GM23338 (cell line): ENCODE measurements around the gene GNAI1. TPM values are rescaled to one million over a fixed set of nuclear protein-coding genes. Genes with fewer than 3 reads are reported as not detected.

ENCODE experiments used
- ATAC-seq: fragments of 200-7000 bp; cut with Tn5 transposase; 3 replicates; pipeline ENCODE4 v1.9.1; 2020
- DNase-seq: peaks from one replicate; pipeline ENCODE4 v3.0.0-alpha.2; 2015; ENCODE audit warnings: low spot score
- H2AFZ ChIP-seq: fragments of 200-600 bp; sonication (generic); 2 replicates; pipeline ENCODE4 v1.8.0; 2016; ENCODE audit warnings: antibody characterized with exemption, mild to moderate bottlenecking, moderate library complexity
- H3F3A ChIP-seq: fragments of 200-600 bp; sonication (generic); replicated peaks from 2 replicates; pipeline ENCODE4 v1.8.0; 2017; ENCODE audit warnings: antibody characterized with exemption, mixed run types, low read depth
- H3K27ac ChIP-seq: fragments of 200-600 bp; sonication (generic); 2 replicates; pipeline ENCODE4 v1.6.1; 2016; ENCODE audit warnings: low read depth
- H3K27me3 ChIP-seq: fragments of 200-600 bp; sonication (generic); 2 replicates; pipeline ENCODE4 v1.8.0; 2016; ENCODE audit warnings: mild to moderate bottlenecking, mixed run types, moderate library complexity; ENCODE audit not compliant: insufficient read depth
- H3K36me3 ChIP-seq: fragments of 200-600 bp; sonication (generic); 2 replicates; pipeline ENCODE4 v1.8.0; 2016; ENCODE audit warnings: mild to moderate bottlenecking; ENCODE audit not compliant: insufficient read depth
- H3K4me1 ChIP-seq: fragments of 200-600 bp; sonication (generic); 2 replicates; pipeline ENCODE4 v1.8.0; 2016; ENCODE audit warnings: mild to moderate bottlenecking, moderate library complexity; ENCODE audit not compliant: insufficient read depth
- H3K4me2 ChIP-seq: fragments of 200-600 bp; sonication (generic); 2 replicates; pipeline ENCODE4 v1.7.1; 2017; ENCODE audit warnings: mixed run types
- H3K4me3 ChIP-seq: fragments of 200-600 bp; sonication (generic); 2 replicates; pipeline ENCODE4 v1.6.1; 2016; ENCODE audit warnings: mixed run types
- H3K79me2 ChIP-seq: fragments of 200-600 bp; sonication (generic); replicated peaks from 2 replicates; pipeline ENCODE4 v1.8.0; 2017; ENCODE audit warnings: mild to moderate bottlenecking; ENCODE audit not compliant: insufficient read depth
- H3K9me2 ChIP-seq: fragments of 200-600 bp; sonication (generic); 2 replicates; pipeline ENCODE4 v1.8.0; 2017; ENCODE audit not compliant: insufficient read depth
- H4K20me1 ChIP-seq: fragments of 200-600 bp; sonication (generic); replicated peaks from 2 replicates; pipeline ENCODE4 v1.8.0; 2017; ENCODE audit warnings: mild to moderate bottlenecking; ENCODE audit not compliant: insufficient read depth
- H3K27ac Mint-ChIP-seq: 2 replicates; pipeline ENCODE4 v1.8.0; 2020; ENCODE audit warnings: inconsistent platforms, mild to moderate bottlenecking, moderate library complexity, mixed read lengths
- H3K27me3 Mint-ChIP-seq: 3 replicates; pipeline ENCODE4 v1.8.0; 2022; ENCODE audit warnings: low read depth, mild to moderate bottlenecking, moderate library complexity, mixed read lengths, inconsistent platforms; ENCODE audit not compliant: insufficient read depth, poor library complexity
- H3K36me3 Mint-ChIP-seq: 3 replicates; pipeline ENCODE4 v1.8.0; 2021; ENCODE audit warnings: low read depth, mild to moderate bottlenecking, inconsistent platforms, moderate library complexity, mixed read lengths
- H3K4me1 Mint-ChIP-seq: 3 replicates; pipeline ENCODE4 v1.8.0; 2020; ENCODE audit warnings: mild to moderate bottlenecking, inconsistent platforms, mixed read lengths
- H3K4me3 Mint-ChIP-seq: 3 replicates; pipeline ENCODE4 v1.8.0; 2021; ENCODE audit warnings: moderate library complexity, mild to moderate bottlenecking, inconsistent platforms, mixed read lengths
- H3K9me3 Mint-ChIP-seq: 3 replicates; pipeline ENCODE4 v1.8.0; 2020; ENCODE audit warnings: moderate library complexity, mild to moderate bottlenecking, inconsistent platforms, mixed read lengths
- CREB1 ChIP-seq: fragments of 250-450 bp; sonication (Bioruptor Pico); IDR thresholded peaks from 2 replicates; pipeline ENCODE4 v1.5.0; 2020; ENCODE audit warnings: low read depth, mild to moderate bottlenecking, moderate library complexity
- NANOG ChIP-seq: IDR thresholded peaks from 2 replicates; pipeline ENCODE4 v1.6.1; 2016; ENCODE audit warnings: antibody characterized with exemption, borderline replicate concordance
- STAT1 ChIP-seq: IDR thresholded peaks from one replicate; pipeline ENCODE4 v1.6.1; 2016; ENCODE audit warnings: antibody characterized with exemption; ENCODE audit not compliant: unreplicated experiment
- ZNF331 ChIP-seq: fragments of 250-450 bp; sonication (Bioruptor Pico); IDR thresholded peaks from 2 replicates; pipeline ENCODE4 v1.5.0; 2020; ENCODE audit warnings: low read depth, mild to moderate bottlenecking, moderate library complexity
- polyA plus RNA-seq: library from polyadenylated mRNA; unstranded; fragments of >200 nt; fragmentation: Nextera tagmentation; extraction: Ambion mirVana; gene quantifications from 2 replicates; pipeline ENCODE4 v1.2.1, GENCODE V29; 2016
- total RNA-seq: library from RNA; depleted of rRNA; stranded (reverse); fragments of >200 nt; shearing (Covaris generic); gene quantifications from 2 replicates; pipeline ENCODE4 v1.2.3, GENCODE V29; 2014
- TF ChIP-seq, protein P1 (sequence below): fragments of 250-450 bp; sonication (Bioruptor Pico); IDR thresholded peaks from 2 replicates; pipeline ENCODE4 v1.5.0; 2020; ENCODE audit warnings: mild to moderate bottlenecking, moderate library complexity
- TF ChIP-seq, protein P2 (sequence below): IDR thresholded peaks from 2 replicates; pipeline ENCODE4 v1.6.1; 2016; ENCODE audit warnings: antibody characterized with exemption

GNAI1 gene
- total and polyA plus RNA-seq, 2 experiments from 2014 or later: 31.3 to 36.9 TPM

- Mint-ChIP-seq H3K27ac (no peak overlapping the region), H3K36me3 (no peaks in the 10 kb centered on the region), H3K4me3 (no peak overlapping the region), H3K9me3 (no peaks in the 10 kb centered on the region), H3K4me1 (no peaks in the 10 kb centered on the region), H3K27me3 (peaks cover 4% of the 10 kb centered on the region)
- H3K36me3 ChIP-seq: no peaks in the 10 kb centered on the region
- H3K4me3 ChIP-seq: no peak overlapping the region
- DNase-seq (no peak), ATAC-seq (no peak)
- H3K27ac ChIP-seq: no peak overlapping the region
- no peaks in the 10 kb centered on the region for H3K79me2 ChIP-seq
- no peaks in the 10 kb centered on the region for H3K27me3 ChIP-seq
- H4K20me1 ChIP-seq: no peaks in the 10 kb centered on the region
- no peak overlapping the region for H2AFZ ChIP-seq
- H3F3A ChIP-seq: no peaks in the 10 kb centered on the region
- H3K4me1 ChIP-seq: no peaks in the 10 kb centered on the region
- H3K9me2 ChIP-seq: 0 out of 2 replicates have a peak, but pooled peaks cover 9% of the 10 kb centered on the region
- TF ChIP-seq STAT1 (no peak), CREB1 (no peak), ZNF331 (CRISPR knock-in tag) (no peak), NANOG (no peak)
- TF ChIP-seq, protein P1, sequence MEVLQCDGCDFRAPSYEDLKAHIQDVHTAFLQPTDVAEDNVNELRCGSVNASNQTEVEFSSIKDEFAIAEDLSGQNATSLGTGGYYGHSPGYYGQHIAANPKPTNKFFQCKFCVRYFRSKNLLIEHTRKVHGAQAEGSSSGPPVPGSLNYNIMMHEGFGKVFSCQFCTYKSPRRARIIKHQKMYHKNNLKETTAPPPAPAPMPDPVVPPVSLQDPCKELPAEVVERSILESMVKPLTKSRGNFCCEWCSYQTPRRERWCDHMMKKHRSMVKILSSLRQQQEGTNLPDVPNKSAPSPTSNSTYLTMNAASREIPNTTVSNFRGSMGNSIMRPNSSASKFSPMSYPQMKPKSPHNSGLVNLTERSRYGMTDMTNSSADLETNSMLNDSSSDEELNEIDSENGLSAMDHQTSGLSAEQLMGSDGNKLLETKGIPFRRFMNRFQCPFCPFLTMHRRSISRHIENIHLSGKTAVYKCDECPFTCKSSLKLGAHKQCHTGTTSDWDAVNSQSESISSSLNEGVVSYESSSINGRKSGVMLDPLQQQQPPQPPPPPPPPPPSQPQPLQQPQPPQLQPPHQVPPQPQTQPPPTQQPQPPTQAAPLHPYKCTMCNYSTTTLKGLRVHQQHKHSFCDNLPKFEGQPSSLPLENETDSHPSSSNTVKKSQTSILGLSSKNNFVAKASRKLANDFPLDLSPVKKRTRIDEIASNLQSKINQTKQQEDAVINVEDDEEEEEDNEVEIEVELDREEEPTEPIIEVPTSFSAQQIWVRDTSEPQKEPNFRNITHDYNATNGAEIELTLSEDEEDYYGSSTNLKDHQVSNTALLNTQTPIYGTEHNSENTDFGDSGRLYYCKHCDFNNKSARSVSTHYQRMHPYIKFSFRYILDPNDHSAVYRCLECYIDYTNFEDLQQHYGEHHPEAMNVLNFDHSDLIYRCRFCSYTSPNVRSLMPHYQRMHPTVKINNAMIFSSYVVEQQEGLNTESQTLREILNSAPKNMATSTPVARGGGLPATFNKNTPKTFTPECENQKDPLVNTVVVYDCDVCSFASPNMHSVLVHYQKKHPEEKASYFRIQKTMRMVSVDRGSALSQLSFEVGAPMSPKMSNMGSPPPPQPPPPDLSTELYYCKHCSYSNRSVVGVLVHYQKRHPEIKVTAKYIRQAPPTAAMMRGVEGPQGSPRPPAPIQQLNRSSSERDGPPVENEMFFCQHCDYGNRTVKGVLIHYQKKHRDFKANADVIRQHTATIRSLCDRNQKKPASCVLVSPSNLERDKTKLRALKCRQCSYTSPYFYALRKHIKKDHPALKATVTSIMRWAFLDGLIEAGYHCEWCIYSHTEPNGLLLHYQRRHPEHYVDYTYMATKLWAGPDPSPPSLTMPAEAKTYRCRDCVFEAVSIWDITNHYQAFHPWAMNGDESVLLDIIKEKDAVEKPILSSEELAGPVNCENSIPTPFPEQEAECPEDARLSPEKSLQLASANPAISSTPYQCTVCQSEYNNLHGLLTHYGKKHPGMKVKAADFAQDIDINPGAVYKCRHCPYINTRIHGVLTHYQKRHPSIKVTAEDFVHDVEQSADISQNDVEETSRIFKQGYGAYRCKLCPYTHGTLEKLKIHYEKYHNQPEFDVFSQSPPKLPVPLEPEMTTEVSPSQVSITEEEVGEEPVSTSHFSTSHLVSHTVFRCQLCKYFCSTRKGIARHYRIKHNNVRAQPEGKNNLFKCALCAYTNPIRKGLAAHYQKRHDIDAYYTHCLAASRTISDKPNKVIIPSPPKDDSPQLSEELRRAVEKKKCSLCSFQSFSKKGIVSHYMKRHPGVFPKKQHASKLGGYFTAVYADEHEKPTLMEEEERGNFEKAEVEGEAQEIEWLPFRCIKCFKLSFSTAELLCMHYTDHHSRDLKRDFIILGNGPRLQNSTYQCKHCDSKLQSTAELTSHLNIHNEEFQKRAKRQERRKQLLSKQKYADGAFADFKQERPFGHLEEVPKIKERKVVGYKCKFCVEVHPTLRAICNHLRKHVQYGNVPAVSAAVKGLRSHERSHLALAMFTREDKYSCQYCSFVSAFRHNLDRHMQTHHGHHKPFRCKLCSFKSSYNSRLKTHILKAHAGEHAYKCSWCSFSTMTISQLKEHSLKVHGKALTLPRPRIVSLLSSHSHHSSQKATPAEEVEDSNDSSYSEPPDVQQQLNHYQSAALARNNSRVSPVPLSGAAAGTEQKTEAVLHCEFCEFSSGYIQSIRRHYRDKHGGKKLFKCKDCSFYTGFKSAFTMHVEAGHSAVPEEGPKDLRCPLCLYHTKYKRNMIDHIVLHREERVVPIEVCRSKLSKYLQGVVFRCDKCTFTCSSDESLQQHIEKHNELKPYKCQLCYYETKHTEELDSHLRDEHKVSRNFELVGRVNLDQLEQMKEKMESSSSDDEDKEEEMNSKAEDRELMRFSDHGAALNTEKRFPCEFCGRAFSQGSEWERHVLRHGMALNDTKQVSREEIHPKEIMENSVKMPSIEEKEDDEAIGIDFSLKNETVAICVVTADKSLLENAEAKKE (CRISPR knock-in tag): no peak
- TF ChIP-seq, protein P2, sequence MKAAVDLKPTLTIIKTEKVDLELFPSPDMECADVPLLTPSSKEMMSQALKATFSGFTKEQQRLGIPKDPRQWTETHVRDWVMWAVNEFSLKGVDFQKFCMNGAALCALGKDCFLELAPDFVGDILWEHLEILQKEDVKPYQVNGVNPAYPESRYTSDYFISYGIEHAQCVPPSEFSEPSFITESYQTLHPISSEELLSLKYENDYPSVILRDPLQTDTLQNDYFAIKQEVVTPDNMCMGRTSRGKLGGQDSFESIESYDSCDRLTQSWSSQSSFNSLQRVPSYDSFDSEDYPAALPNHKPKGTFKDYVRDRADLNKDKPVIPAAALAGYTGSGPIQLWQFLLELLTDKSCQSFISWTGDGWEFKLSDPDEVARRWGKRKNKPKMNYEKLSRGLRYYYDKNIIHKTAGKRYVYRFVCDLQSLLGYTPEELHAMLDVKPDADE: no peak
- H3K4me2 ChIP-seq: no peak overlapping the region
These were observed 119.0 kb downstream of the GNAI1 start for GRCh38 chr7:80253653-80254052.
